ENCODE data around the gene TANGO6.

DNA sequence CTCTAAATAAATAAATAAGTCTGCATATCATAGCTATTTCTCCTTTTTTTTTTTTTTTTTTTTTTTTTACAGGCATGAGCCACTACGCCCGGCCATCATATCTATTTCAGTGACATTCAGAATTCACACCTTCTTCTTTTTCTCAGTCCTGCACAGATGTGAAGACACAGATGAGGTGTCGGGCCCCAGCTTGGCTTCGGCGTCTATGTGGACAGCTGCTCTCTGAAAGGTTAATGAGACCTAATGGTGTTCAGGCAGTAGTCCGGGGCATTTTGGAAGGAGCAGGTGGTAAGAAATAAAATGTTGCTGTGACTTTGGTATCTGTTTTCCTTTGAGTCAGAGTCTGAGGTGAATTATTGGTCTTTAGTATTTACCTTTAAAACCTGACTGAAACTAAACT is 23.6 kb downstream of the TANGO6 start:
- TF ChIP-seq, protein P1, sequence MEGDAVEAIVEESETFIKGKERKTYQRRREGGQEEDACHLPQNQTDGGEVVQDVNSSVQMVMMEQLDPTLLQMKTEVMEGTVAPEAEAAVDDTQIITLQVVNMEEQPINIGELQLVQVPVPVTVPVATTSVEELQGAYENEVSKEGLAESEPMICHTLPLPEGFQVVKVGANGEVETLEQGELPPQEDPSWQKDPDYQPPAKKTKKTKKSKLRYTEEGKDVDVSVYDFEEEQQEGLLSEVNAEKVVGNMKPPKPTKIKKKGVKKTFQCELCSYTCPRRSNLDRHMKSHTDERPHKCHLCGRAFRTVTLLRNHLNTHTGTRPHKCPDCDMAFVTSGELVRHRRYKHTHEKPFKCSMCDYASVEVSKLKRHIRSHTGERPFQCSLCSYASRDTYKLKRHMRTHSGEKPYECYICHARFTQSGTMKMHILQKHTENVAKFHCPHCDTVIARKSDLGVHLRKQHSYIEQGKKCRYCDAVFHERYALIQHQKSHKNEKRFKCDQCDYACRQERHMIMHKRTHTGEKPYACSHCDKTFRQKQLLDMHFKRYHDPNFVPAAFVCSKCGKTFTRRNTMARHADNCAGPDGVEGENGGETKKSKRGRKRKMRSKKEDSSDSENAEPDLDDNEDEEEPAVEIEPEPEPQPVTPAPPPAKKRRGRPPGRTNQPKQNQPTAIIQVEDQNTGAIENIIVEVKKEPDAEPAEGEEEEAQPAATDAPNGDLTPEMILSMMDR (IDR thresholded peaks at IDR 0.05) = no peak
- no peak for TF ChIP-seq EZH2 (IDR thresholded peaks at IDR 0.05)
